RPMI7951 (cell line): Measurements from ENCODE around the gene PFN3. TPM values are rescaled to one million over a fixed set of nuclear protein-coding genes. Genes with fewer than 3 reads are reported as not detected.
A peak's percentile ranks its signal among the peaks of the same experiment; 100 is the strongest.
"Not testable (repeated sequence)": the region's sequence is repeated elsewhere in the genome, so short reads cannot be mapped to it uniquely, and the experiment has no call there.

Source experiments
- DNase-seq: peaks from one replicate; pipeline ENCODE4 v3.0.0-alpha.2; 2012; ENCODE audit warnings: low read depth
- total RNA-seq: library from RNA; depleted of rRNA; stranded (reverse); fragments of >200 nt; shearing (Covaris generic); gene quantifications from 2 replicates; pipeline ENCODE4 v1.2.3, GENCODE V29; 2014; rRNA removed

Gene PFN3
- total RNA-seq, 1 experiment from 2014 or later, result not detected

DNA sequence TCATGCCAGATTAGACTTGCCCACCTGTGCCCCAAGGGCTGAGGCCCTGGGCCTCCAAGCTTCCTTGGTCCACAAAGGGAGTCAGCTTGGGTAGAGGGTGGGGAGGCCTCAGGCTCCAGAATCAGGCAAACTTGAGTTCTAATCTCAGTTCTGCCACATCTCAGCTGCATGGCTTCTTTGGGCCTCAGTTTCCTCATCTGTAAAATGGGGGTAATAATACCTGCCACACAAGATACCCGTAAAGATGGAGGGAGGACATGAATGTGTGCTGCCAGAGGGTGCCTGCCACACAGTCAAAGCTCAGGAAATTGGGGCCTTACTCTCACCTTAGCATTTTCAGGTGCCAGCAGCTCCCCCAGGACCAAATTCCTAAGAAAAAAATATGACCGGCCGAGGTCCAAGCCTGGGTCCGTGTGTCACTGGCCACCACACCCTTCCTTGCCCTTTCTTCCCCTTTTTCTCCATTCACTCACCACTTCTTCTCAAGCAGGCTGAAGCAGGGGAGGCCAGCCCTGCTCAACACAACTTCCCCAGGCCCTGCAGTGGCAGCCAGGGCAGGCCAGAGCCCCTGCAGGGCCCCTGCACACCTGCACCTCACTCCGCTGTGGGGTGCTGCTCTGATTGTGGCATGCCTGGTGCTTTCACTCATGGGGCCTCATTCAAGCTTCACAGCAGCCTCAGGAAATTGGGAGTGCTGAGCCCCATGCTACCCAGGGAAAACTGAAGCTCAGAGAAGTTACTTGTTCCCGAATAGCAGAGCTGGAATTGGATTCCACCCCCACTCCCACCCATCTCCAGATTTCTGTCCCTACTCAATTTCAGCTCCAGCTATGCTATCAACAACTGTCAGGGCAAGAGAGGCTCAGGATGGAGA lies 38.8 kb downstream of the PFN3 start:
- DNase-seq, result no peak

DNA sequence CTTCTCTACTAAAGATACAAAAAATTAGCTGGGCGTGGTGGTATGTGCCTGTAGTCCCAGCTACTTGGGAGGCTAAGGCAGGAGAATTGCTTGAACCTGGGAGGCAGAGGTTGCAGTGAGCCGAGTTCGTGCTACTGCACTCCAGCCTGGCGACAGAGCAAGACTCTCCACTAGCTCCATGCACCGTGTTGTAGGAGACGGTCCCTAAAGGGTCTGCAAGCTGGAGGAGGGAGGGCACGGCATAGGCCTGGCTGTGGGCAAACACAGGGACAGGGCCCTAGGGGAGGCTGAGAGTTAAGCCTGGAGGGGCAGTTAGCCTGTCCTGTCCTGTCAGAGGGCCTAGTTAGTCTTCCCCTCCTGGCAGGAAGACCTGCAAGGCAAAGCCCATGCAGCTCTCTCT lies 39.7 kb downstream of the PFN3 start:
- DNase-seq, result not testable (repeated sequence)

DNA sequence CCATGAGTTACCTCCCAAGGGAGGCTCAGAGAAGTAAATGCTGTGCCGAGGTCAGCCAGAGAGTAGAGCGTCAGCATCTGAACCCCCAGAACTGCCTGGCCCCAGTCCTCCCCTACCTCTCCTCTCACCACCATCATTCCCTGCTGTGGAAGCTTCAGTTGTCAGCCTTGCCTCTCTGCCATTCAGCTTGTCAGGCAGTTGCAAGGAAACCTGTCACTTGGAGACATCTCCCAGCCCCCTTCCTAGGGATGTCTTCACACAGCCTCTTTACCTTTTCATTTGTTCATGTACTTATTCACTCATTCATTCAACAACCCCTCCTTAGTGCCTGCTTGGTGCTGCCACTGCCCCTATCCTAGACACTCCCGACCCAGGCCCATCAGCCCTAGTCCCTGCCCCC lies 40.6 kb downstream of the PFN3 start:
- DNase-seq, result no peak

DNA sequence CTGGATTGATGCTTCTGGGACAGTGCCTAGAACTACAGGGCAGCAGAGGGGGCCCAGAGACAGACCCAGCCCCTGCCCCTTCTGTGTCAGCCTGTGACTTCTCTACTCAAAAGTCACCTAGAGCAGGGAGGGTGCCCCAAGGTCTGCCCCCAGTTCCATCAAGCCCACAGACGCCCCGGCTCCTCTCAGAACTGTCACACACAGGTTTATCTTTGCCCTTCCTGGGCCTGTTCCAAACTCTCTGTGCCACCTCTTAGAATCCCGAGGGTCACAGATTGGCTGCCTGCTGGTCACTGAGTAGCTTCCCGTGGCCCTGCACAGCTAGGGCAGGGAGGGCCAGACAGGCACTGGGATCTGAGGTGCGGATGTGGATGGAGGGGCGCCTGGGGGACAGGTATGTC lies 41.0 kb downstream of the PFN3 start:
- no peak for DNase-seq

GRCh38 chr5:177358370-177358819 lies 42.1 kb downstream of the PFN3 start:
- DNase-seq, result no peak

DNA sequence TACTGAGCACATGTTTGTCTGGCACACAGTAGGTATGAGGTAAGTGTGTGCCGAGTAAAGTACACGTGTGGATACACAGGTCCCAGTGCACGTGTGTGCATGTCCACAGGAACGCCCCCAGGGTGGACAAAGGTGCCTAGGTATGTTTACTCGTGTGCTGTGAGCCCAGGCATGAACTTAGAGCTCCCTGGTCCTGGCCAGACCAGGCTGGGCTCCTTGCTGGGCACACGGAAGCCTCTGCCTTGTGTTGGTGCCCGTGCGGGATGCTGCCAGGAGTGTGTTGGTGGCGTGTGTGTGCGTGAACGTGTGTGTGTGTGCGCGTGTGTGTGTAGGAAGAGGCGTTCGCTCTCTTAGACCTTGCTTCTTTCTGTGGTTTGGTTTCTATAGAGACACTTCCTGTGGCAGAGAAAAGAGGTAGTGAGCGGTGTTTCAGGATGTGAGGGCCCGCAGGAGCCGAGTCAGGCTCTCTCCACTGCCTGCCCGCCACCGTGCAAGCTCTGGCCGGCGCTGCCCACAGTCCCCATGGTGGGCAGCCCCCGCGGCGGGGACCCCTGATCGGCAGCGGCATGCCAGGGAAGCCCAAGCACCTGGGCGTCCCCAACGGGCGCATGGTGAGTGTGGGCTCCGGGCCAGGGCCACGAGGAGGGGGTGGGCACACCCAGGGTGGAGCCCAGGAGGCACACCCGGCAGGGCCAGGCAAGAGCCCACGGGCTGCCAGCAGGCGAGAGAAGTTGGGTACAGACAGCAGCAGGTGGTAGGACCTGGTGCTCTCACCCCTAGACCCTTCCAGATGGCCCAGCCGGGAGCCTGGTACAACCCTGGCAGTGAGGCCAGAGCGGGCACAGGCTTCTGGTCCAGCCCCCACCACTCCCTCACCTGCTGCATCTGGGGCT lies 42.8 kb downstream of the PFN3 start, which contains the start of gene RGS14:
RGS14 (plus strand) TSS at position 466 of the 893 bp plus-strand sequence; CDS start at position 567, 101 bp downstream.
- peak; percentile 78 for DNase-seq

- DNase-seq, result no peak
These were observed 43.4 kb downstream of the PFN3 start for GRCh38 chr5:177357146-177357458.

- no peak for DNase-seq
These were observed 43.7 kb downstream of the PFN3 start for GRCh38 chr5:177356746-177357145.

- no peak for DNase-seq
These were observed 44.6 kb downstream of the PFN3 start for GRCh38 chr5:177355868-177356168.

DNA sequence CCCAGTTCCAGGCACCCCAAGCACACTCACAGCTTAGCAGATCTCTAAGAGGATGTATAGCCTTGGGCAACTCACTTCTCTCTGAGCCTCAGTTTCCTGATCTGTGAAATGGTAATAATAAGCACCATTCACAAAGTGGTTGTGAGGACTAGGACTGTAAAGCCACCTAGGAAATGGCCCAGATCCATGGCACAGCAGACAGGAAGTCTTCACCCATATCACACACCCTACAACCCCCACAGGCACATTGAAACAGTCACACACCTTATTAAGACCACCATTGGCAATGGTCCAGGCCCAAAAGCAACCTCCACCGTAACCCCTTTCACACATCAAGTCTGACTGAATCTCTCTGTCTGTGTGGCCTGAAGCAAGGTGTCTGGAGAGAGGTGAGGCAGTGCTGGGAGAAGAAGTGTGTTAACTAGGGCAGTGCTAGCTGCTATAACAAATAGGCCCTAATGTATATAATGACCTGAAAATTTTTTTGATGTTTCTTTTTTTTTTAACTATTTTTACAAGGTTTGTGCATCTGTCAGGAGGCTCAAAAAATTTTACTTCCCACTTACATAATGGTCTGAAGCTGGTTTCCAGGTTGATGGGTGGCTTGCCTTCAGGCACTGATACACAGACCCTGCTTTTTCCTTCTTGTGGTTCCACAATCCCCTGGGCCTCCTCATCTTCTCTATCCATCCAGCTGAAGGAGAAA lies 45.1 kb downstream of the PFN3 start:
- no peak for DNase-seq

DNA sequence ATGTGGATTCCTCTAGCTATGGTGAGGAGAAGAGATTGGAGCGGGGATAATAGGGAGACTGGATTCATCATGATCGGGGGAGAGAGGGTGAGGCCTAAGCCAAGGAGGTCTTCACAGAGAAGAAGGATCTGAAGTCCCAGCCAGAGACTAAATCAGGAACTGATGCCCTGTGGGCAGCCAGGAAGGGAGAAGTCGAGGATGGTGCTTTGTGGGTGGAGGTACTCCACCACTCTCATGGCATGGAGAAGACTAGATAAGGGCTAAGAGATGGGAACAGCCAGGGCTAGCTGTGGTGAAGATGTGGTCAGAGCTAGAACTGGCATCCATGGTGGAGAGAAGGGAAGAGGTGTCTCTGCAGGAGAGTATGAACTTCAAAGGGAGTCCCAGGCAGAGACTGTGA lies 45.8 kb downstream of the PFN3 start:
- DNase-seq, result no peak

GRCh38 chr5:177354256-177354655 lies 46.2 kb downstream of the PFN3 start:
- DNase-seq, result no peak

DNA sequence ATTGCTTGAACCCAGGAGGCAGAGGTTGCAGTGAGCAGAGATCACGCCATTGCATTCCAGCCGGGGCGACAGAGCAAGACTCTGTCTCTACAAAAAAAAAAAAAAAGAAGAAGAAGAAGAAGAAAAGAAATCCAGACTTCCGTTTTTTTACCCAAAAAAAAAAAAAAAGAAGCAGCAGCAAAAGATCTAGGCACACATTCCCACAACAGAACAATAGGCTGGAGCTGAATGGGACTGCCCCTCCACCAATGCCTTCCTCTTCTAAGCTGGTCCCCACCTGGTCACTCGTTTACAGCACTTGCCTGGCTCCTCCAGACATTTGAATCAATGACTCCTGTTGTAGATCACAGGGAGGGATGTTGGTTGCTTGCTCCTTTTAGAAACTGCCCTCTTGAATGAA lies 47.4 kb downstream of the PFN3 start:
- DNase-seq, result no peak

DNA sequence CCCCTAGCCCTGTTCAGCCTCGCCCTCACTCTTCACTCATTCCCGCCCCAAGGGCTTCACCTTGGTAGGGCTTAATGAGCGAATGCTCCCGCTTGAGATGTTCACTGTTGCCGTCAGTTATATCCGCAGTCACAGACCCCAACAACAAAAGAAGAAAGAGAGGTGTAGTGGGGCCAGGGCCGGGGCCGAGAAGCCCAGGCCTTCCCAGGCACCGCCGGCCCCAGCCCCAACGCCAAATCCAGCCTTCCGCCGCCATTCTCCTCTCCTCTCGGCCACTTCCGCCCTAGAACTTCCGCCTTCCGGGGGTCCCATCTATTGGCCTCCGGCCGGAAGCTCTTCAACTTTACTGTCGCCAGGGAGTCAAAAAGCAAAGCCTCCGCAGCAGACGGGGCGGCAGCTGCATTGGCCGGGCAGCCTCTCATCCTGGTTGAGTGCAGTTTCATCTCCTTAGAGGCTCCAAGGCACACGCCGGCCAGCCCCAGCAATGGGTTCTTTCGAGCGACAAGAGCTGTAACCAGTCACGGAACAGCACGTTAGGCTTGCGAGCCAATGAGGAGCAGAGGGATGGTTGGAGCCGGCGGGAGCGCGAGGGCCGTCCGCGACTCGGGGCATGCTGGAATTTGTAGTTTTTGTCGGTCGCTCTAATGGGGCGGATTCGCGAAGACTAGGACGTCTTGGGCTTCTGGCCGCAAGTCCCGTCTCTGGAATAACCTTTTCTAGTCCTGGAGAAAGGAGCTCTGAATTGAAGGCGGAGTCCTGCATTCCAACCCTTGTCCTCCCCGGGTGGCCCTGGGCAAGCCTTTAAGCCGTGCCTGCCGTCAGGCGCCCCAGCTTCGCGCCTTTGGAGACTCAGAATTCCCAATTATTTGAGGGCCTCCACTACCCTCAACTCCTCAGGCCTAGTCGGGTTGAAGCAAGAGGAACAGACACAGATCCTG lies 48.8 kb downstream of the PFN3 start, which contains the start of gene LMAN2:
LMAN2 (minus strand) TSS at position 277 of the 938 bp plus-strand sequence; CDS start at position 256, 21 bp downstream.
- DNase-seq, result peak; percentile 94

DNA sequence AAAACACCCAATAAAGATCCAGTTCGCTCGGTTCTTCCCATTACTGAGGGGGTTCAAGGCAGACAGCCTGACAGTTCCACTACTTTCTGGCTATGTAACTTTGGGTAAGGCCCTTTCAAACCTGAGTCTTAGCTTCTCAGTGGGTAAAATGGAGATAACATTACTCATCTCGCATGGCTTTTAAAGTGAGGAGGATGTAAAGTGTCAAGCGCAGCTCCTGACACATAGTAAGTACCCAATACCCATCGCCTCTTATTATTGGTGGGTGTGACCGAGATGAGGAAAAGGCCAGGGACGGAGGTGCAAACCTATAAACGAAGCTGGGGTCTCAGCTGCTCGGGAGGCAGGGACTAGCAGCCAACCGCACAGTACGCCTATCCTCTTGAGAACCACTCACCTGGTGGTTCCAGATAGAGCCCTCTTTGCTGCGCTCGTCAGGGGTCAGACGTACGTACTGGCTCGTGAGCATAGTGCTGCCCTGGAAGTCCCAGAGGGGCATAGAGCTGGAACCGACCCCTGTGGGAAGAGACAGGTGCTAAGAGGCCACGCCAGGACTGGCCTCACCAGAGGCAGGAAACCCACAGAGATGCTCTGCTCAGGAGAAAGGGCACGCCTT lies 49.6 kb downstream of the PFN3 start:
- no peak for DNase-seq

Other genes starting within 250 kb of the PFN3 start
- 10.3 and 15.1 TPM in 2 replicates for gene RAB24, start 96.9 kb downstream of the PFN3 start, total RNA-seq
- gene PRELID1, start 96.9 kb downstream of the PFN3 start, total RNA-seq, result 256 and 386 TPM in 2 replicates
- 50.6 and 72.9 TPM in 2 replicates for gene MXD3, start 88.8 kb downstream of the PFN3 start, total RNA-seq
- 273 and 306 TPM in 2 replicates for gene LMAN2, start 49.0 kb downstream of the PFN3 start, total RNA-seq
- 4.6 and 10.2 TPM in 2 replicates for gene RGS14, start 42.7 kb downstream of the PFN3 start, total RNA-seq
- not detected in 2 replicates for gene SLC34A1, start 16.2 kb downstream of the PFN3 start, total RNA-seq
- 0.12 and 0.59 TPM in 2 replicates for gene F12, start 8.9 kb upstream of the PFN3 start, total RNA-seq
- 26.9 and 27.4 TPM in 2 replicates for gene GRK6, start 26.0 kb upstream of the PFN3 start, total RNA-seq
- gene PRR7, start 46.2 kb upstream of the PFN3 start, total RNA-seq, result 13.9 and 20.8 TPM in 2 replicates
- gene DBN1, start 73.0 kb upstream of the PFN3 start, total RNA-seq, result 29.7 and 39.5 TPM in 2 replicates
- 88.4 and 93.8 TPM in 2 replicates for gene PDLIM7, start 96.9 kb upstream of the PFN3 start, total RNA-seq
- gene DOK3, start 109.2 kb upstream of the PFN3 start, total RNA-seq, result 0.49 TPM in 1 of 2 replicates, not detected in the other
- 74.2 and 87.6 TPM in 2 replicates for gene DDX41, start 116.3 kb upstream of the PFN3 start, total RNA-seq
- gene FAM193B, start 153.9 kb upstream of the PFN3 start, total RNA-seq, result 11.6 and 11.8 TPM in 2 replicates
- 62.2 and 104 TPM in 2 replicates for gene TMED9, start 191.5 kb upstream of the PFN3 start, total RNA-seq
- 12.6 and 17.7 TPM in 2 replicates for gene B4GALT7, start 199.5 kb upstream of the PFN3 start, total RNA-seq